ENCODE results near the gene ZDHHC21. TPM values are rescaled to one million over a fixed set of nuclear protein-coding genes. Genes with fewer than 3 reads are reported as not detected.

Gene ZDHHC21
- total RNA-seq, 2 experiments from 2014 or later = 2.7 to 4.1 TPM

GRCh38 chr9:14561929-14562405 lies 131.3 kb downstream of the ZDHHC21 start:
- intact Hi-C loops (cut with DNase I, micrococcal nuclease) = no loop called here

More at GRCh38 chr9:14561929-14562405, 131.3 kb downstream of the ZDHHC21 start:
- CTCF ChIA-PET = no interaction called here
- H3K9me3 Mint-ChIP-seq = no peaks in the 10 kb centered on the region
- peaks cover 0 to 2% of the 10 kb centered on the region in 2 experiments for H3K27me3 ChIP-seq (ENCODE audit: control insufficient read depth in 1 of 2, insufficient read depth in 2 of 2, low read length in 2 of 2)
- no peak overlapping the region for H3K4me3 ChIP-seq (ENCODE audit: low read length)
- no peak overlapping the region for H3K27ac ChIP-seq (ENCODE audit: low read depth in 1 of 2, low read length in 2 of 2)
- POLR2A ChIA-PET = no interaction called here
- no peaks in the 10 kb centered on the region for H3K36me3 Mint-ChIP-seq (ENCODE audit: low read depth)
- DNase-seq (no peak), ATAC-seq (ENCODE audit: poor library complexity) (no peak)
- H3K27me3 Mint-ChIP-seq = no peaks in the 10 kb centered on the region
- H3K4me1 Mint-ChIP-seq (ENCODE audit: low read depth) = no peaks in the 10 kb centered on the region
- peaks cover 0 to 3% of the 10 kb centered on the region in 2 experiments for H3K9me3 ChIP-seq (ENCODE audit: control insufficient read depth in 1 of 2, insufficient read depth in 1 of 2, low read length in 2 of 2)
- no peak overlapping the region for H3K27ac Mint-ChIP-seq
- H3K4me1 ChIP-seq (ENCODE audit: insufficient read depth, low read length) = no peaks in the 10 kb centered on the region
- no peak for TF ChIP-seq CTCF (IDR thresholded peaks at IDR 0.05)
- H3K4me3 Mint-ChIP-seq = no peak overlapping the region
- no peaks in the 10 kb centered on the region for H3K36me3 ChIP-seq (ENCODE audit: insufficient read depth, low read length)

Other genes with a start within 250 kb of the ZDHHC21 start
- gene CER1, start 29.3 kb upstream of the ZDHHC21 start, total RNA-seq = not detected
- gene FREM1, start 217.0 kb upstream of the ZDHHC21 start, total RNA-seq = under 1 TPM in 1 of 2 experiments, not detected in 1; 0.27 TPM

All from CD4-positive, alpha-beta T cell (primary cell).